IMR-90 (cell line): ENCODE data around the gene PARP1. TPM values are rescaled to one million over a fixed set of nuclear protein-coding genes. Genes with fewer than 3 reads are reported as not detected.

Experiments used
- ATAC-seq: fragments of 200-7000 bp; cut with Tn5 transposase; 2 replicates; pipeline ENCODE4 v1.9.1; 2020; ENCODE audit warnings: low read depth, mild to moderate bottlenecking, moderate library complexity
- BruUV-seq: library from RNA; stranded (reverse); fragments of 400-500 nt; replicated peaks from 2 replicates; lab custom pipeline; 2021; lab: Mats Ljungman, UMichigan
- CTCF ChIA-PET: fragments of 300-600 bp; formaldehyde crosslinking; extraction: SDS; loops from one replicate; lab custom pipeline; 2021; ENCODE audit warnings: antibody characterized with exemption; lab: Yijun Ruan, JAX
- POLR2A ChIA-PET: fragments of 300-600 bp; sonication (Branson Sonifier 250); formaldehyde crosslinking; loops from one replicate; lab custom pipeline; 2022; ENCODE audit warnings: antibody characterized with exemption; ENCODE audit not compliant: unreplicated experiment; lab: Charles Lee
- DNase-seq: peaks from one replicate; pipeline ENCODE4 v3.0.0; 2013
- H2AFZ ChIP-seq: replicated peaks from 2 replicates; pipeline ENCODE3; 2013; ENCODE audit warnings: low read length, mild to moderate bottlenecking; ENCODE audit not compliant: poor library complexity
- H2AK5ac ChIP-seq: 2 replicates; pipeline ENCODE4 v1.6.1; 2013; ENCODE audit warnings: low read depth, low read length, inconsistent platforms
- H2AK9ac ChIP-seq: replicated peaks from 2 replicates; pipeline ENCODE3; 2013; ENCODE audit warnings: mild to moderate bottlenecking, low read depth, low read length, moderate library complexity; ENCODE audit not compliant: poor library complexity
- H2BK120ac ChIP-seq: 2 replicates; pipeline ENCODE4 v1.6.1; 2013; ENCODE audit warnings: low read depth, low read length, inconsistent platforms
- H2BK15ac ChIP-seq: 3 replicates; pipeline ENCODE4 v1.6.1; 2013; ENCODE audit warnings: low read depth, low read length, inconsistent platforms
- H2BK20ac ChIP-seq: 2 replicates; pipeline ENCODE4 v1.6.1; 2013; ENCODE audit warnings: low read depth, mild to moderate bottlenecking, inconsistent platforms, low read length, moderate library complexity
- H2BK5ac ChIP-seq: 2 replicates; pipeline ENCODE4 v1.6.1; 2013; ENCODE audit warnings: mild to moderate bottlenecking, low read depth, low read length, inconsistent platforms; ENCODE audit not compliant: poor library complexity, severe bottlenecking
- H3K14ac ChIP-seq: replicated peaks from 2 replicates; pipeline ENCODE4 v1.6.1; 2013; ENCODE audit warnings: low read depth, low read length, inconsistent platforms
- H3K18ac ChIP-seq: 2 replicates; pipeline ENCODE4 v1.6.1; 2013; ENCODE audit warnings: low read depth, low read length, control low read depth
- H3K23ac ChIP-seq: 2 replicates; pipeline ENCODE4 v1.6.1; 2013; ENCODE audit warnings: low read depth, low read length, inconsistent platforms
- H3K27ac ChIP-seq: 2 replicates; pipeline ENCODE4 v1.5.1; 2013; ENCODE audit warnings: mild to moderate bottlenecking, control low read depth, low read length; ENCODE audit not compliant: insufficient read depth
- H3K27me3 ChIP-seq: 2 replicates; pipeline ENCODE4 v1.6.1; 2013; ENCODE audit warnings: low read length; ENCODE audit not compliant: control insufficient read depth, insufficient read depth
- H3K36me3 ChIP-seq: 2 replicates; pipeline ENCODE4 v1.6.1; 2013; ENCODE audit warnings: low read length, mixed read lengths; ENCODE audit not compliant: control insufficient read depth, insufficient read depth
- H3K4ac ChIP-seq: 2 replicates; pipeline ENCODE4 v1.6.1; 2013; ENCODE audit warnings: low read depth, low read length, inconsistent platforms
- H3K4me1 ChIP-seq: 2 replicates; pipeline ENCODE4 v1.6.1; 2013; ENCODE audit warnings: low read length, mixed read lengths; ENCODE audit not compliant: control insufficient read depth, insufficient read depth
- H3K4me2 ChIP-seq: 2 replicates; pipeline ENCODE4 v1.6.1; 2013; ENCODE audit warnings: low read depth, mild to moderate bottlenecking, control low read depth, low read length, moderate library complexity
- H3K4me3 ChIP-seq: 2 replicates; pipeline ENCODE4 v1.5.1; 2013; ENCODE audit warnings: low read depth, mild to moderate bottlenecking, control low read depth, low read length, moderate library complexity; ENCODE audit not compliant: insufficient read depth
- H3K56ac ChIP-seq: 2 replicates; pipeline ENCODE4 v1.6.1; 2013; ENCODE audit warnings: low read length, inconsistent platforms; ENCODE audit not compliant: insufficient read depth; ENCODE audit errors: extremely low read depth
- H3K79me1 ChIP-seq, 2 experiments: 2 replicates each; pipeline ENCODE4 v1.6.1; 2013; ENCODE audit warnings: low read length in 2 of 2, inconsistent platforms in 1 of 2, low read depth in 1 of 2
- H3K9ac ChIP-seq: 2 replicates; pipeline ENCODE4 v1.6.1; 2013; ENCODE audit warnings: low read depth, low read length, control low read depth
- H3K9me1 ChIP-seq: 2 replicates; pipeline ENCODE4 v1.6.1; 2013; ENCODE audit warnings: low read length, inconsistent platforms; ENCODE audit not compliant: insufficient read depth
- H3K9me3 ChIP-seq: 2 replicates; pipeline ENCODE4 v1.6.1; 2013; ENCODE audit warnings: low read length; ENCODE audit not compliant: control insufficient read depth, insufficient read depth
- H4K20me1 ChIP-seq: 2 replicates; pipeline ENCODE4 v1.6.1; 2013; ENCODE audit warnings: low read length, inconsistent platforms; ENCODE audit not compliant: insufficient read depth
- H4K5ac ChIP-seq: 2 replicates; pipeline ENCODE4 v1.6.1; 2013; ENCODE audit warnings: mild to moderate bottlenecking, low read depth, low read length, control low read depth
- H4K8ac ChIP-seq, 2 experiments: 2 replicates each; pipeline ENCODE4 v1.6.1; 2013; ENCODE audit warnings: low read depth in 2 of 2, low read length in 2 of 2, control low read depth in 1 of 2, inconsistent platforms in 1 of 2
- H4K91ac ChIP-seq: 2 replicates; pipeline ENCODE4 v1.6.1; 2013; ENCODE audit warnings: low read depth, low read length, inconsistent platforms; ENCODE audit not compliant: insufficient read depth
- BHLHE40 ChIP-seq: fragments of 150-350 bp; IDR thresholded peaks from 2 replicates; pipeline ENCODE4 v1.6.1; 2016; ENCODE audit warnings: mild to moderate bottlenecking, low read depth, low read length
- CHD1 ChIP-seq: IDR thresholded peaks from 2 replicates; pipeline ENCODE4 v1.6.1; 2012; ENCODE audit warnings: low read depth, low read length, improper control_type of control experiment
- FOS ChIP-seq: fragments of 150-350 bp; IDR thresholded peaks from 2 replicates; pipeline ENCODE4 v1.6.1; 2016; ENCODE audit warnings: low read depth, low read length
- MAFK ChIP-seq: IDR thresholded peaks from 2 replicates; pipeline ENCODE4 v1.6.1; 2012; ENCODE audit warnings: low read depth, low read length, improper control_type of control experiment
- MAZ ChIP-seq: IDR thresholded peaks from 2 replicates; pipeline ENCODE4 v1.6.1; 2012; ENCODE audit warnings: low read depth, mild to moderate bottlenecking, low read length, improper control_type of control experiment, moderate library complexity, borderline replicate concordance
- MXI1 ChIP-seq: IDR thresholded peaks from 2 replicates; pipeline ENCODE4 v1.6.1; 2012; ENCODE audit warnings: low read depth, mild to moderate bottlenecking, low read length, moderate library complexity, borderline replicate concordance
- SMC3 ChIP-seq: fragments of 150-350 bp; IDR thresholded peaks from 2 replicates; pipeline ENCODE4 v1.6.1; 2016; ENCODE audit warnings: low read depth, mild to moderate bottlenecking, antibody characterized with exemption, low read length, moderate library complexity
- WGBS, 2 experiments: methylation state at CpG; one replicate each; pipeline versions ENCODE4 v1.1.5 to v1.1.7; 2013; ENCODE audit warnings: missing lambda C conversion rate in 2 of 2; ENCODE audit not compliant: insufficient read length in 1 of 2; ENCODE audit errors: extremely low coverage in 2 of 2; 5-methylcytosine and 5-hydroxymethylcytosine counted together
- dilution Hi-C: fragments of 300-500 bp; cut with HindIII; formaldehyde crosslinking; loops from one replicate; pipeline ENCODE4 v1.14.3; 2018; ENCODE audit warnings: low sequenced_read_pairs; ENCODE audit not compliant: unreplicated experiment
- in situ Hi-C: fragments of 300-500 bp; cut with MboI; formaldehyde crosslinking; loops from 3 replicates; pipeline ENCODE4 v1.14.3; 2019; ENCODE audit warnings: low sequenced_read_pairs, inconsistent platforms, mixed read lengths
- intact Hi-C: fragments of 100-400 bp; cut with micrococcal nuclease; formaldehyde crosslinking; loops from 2 replicates; pipeline ENCODE4 v1.10.0; 2022
- polyA plus RNA-seq, 3 experiments: library from polyadenylated mRNA; depleted of rRNA; stranded (reverse); fragments of >200 nt; gene quantifications; 2 replicates each; pipeline ENCODE4 v1.2.3, GENCODE V29; 2012; ENCODE audit warnings: low replicate concordance in 1 of 3
- total RNA-seq: library from RNA; depleted of rRNA; stranded (reverse); fragments of >200 nt; gene quantifications from 2 replicates; pipeline ENCODE4 v1.2.3, GENCODE V29; 2012
- TF ChIP-seq, protein P1 (sequence below): conservative IDR thresholded peaks from 2 replicates; pipeline ENCODE4 v1.5.1; 2012; ENCODE audit warnings: mild to moderate bottlenecking, low read depth, low read length, improper control_type of control experiment
- TF ChIP-seq, protein P2 (sequence below): fragments of 150-350 bp; IDR thresholded peaks from 2 replicates; pipeline ENCODE4 v1.6.1; 2016; ENCODE audit warnings: low read depth, mild to moderate bottlenecking, low read length, moderate library complexity, borderline replicate concordance

Gene PARP1
- total and polyA plus RNA-seq, 2 of the 4 experiments (the other 2 are of a cell fraction) = 86.5 to 105 TPM

DNA sequence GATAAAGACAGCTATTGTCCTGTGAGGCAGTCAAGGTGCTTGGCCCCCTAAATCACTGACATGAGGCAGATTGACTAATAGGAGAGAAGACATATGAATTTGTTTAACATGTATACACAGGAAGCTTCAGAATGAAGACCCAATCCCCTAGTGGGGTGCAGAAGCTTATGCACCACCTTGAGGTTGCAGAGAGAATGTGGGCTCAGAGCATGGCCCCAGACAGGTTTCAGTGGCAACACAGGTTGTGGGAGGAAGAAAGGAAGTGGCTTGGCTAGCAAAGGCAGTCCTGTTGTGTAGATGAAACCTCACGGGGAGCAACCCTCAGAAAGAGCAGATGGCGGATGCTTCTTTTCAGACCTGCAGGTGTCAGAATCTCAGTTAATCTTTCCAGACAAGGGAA is 37.0 kb upstream of the PARP1 start:
- no peak overlapping the region for H3K56ac ChIP-seq
- no CpG with 5 or more reads among the region's 2 CpGs for WGBS, 2 experiments
- no peaks in the 10 kb centered on the region for H4K20me1 ChIP-seq
- H2BK20ac ChIP-seq = no peak overlapping the region
- no peak overlapping the region for H3K4me2 ChIP-seq
- in situ Hi-C loops (no loop called here), dilution Hi-C loops (no loop called here), intact Hi-C loops (no loop called here)
- no peaks in the 10 kb centered on the region for H3K36me3 ChIP-seq
- H2AFZ ChIP-seq = no peak overlapping the region
- no peak for ATAC-seq
- H3K18ac ChIP-seq = no peak overlapping the region
- TF ChIP-seq CHD1 (no peak), MAZ (no peak), BHLHE40 (no peak), MAFK (no peak), SMC3 (no peak), MXI1 (no peak), FOS (no peak)
- TF ChIP-seq, protein P1, sequence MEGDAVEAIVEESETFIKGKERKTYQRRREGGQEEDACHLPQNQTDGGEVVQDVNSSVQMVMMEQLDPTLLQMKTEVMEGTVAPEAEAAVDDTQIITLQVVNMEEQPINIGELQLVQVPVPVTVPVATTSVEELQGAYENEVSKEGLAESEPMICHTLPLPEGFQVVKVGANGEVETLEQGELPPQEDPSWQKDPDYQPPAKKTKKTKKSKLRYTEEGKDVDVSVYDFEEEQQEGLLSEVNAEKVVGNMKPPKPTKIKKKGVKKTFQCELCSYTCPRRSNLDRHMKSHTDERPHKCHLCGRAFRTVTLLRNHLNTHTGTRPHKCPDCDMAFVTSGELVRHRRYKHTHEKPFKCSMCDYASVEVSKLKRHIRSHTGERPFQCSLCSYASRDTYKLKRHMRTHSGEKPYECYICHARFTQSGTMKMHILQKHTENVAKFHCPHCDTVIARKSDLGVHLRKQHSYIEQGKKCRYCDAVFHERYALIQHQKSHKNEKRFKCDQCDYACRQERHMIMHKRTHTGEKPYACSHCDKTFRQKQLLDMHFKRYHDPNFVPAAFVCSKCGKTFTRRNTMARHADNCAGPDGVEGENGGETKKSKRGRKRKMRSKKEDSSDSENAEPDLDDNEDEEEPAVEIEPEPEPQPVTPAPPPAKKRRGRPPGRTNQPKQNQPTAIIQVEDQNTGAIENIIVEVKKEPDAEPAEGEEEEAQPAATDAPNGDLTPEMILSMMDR = no peak
- TF ChIP-seq, protein P2, sequence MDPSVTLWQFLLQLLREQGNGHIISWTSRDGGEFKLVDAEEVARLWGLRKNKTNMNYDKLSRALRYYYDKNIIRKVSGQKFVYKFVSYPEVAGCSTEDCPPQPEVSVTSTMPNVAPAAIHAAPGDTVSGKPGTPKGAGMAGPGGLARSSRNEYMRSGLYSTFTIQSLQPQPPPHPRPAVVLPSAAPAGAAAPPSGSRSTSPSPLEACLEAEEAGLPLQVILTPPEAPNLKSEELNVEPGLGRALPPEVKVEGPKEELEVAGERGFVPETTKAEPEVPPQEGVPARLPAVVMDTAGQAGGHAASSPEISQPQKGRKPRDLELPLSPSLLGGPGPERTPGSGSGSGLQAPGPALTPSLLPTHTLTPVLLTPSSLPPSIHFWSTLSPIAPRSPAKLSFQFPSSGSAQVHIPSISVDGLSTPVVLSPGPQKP = no peak
- H2BK120ac ChIP-seq = no peak overlapping the region
- ChIA-PET CTCF (no interaction called here), POLR2A (no interaction called here)
- no peak overlapping the region for H4K5ac ChIP-seq
- no peaks in the 10 kb centered on the region for H3K9me3 ChIP-seq
- no peak overlapping the region for H2BK5ac ChIP-seq
- H3K14ac ChIP-seq = no peak overlapping the region
- peaks cover 11% of the 10 kb centered on the region for H3K27me3 ChIP-seq
- H4K8ac ChIP-seq = no peak overlapping the region
- H3K9ac ChIP-seq = no peak overlapping the region
- no peak overlapping the region for H4K91ac ChIP-seq
- H2BK15ac ChIP-seq = no peak overlapping the region
- H3K9me1 ChIP-seq = no peaks in the 10 kb centered on the region
- H2AK5ac ChIP-seq = no peak overlapping the region
- no peak overlapping the region for H3K23ac ChIP-seq
- H3K4ac ChIP-seq = no peak overlapping the region
- H3K4me1 ChIP-seq = no peaks in the 10 kb centered on the region
- no peak overlapping the region for H3K27ac ChIP-seq
- no peaks in the 10 kb centered on the region for H3K79me1 ChIP-seq
- no peak for DNase-seq
- BruUV-seq = no TSS peak
- no peak overlapping the region for H3K4me3 ChIP-seq
- H2AK9ac ChIP-seq = no peak overlapping the region
